ACC112 (cell line): ENCODE results near the gene PGBD5.

Experiments used
- H2AFZ ChIP-seq: fragments of 200-600 bp; sonication (generic); one replicate; pipeline ENCODE4 v1.6.0; 2017; ENCODE audit warnings: antibody characterized with exemption, low read length; ENCODE audit not compliant: unreplicated experiment
- H3K27ac ChIP-seq: fragments of 200-600 bp; sonication (generic); 2 replicates; pipeline ENCODE4 v1.5.1; 2014; ENCODE audit warnings: low read depth, mild to moderate bottlenecking, antibody characterized with exemption, low read length, moderate library complexity
- H3K27me3 ChIP-seq: fragments of 200-600 bp; sonication (generic); 2 replicates; pipeline ENCODE4 v1.6.1; 2014; ENCODE audit warnings: mild to moderate bottlenecking, antibody characterized with exemption, low read length, moderate library complexity, mixed read lengths; ENCODE audit not compliant: insufficient read depth
- H3K36me3 ChIP-seq: fragments of 200-600 bp; sonication (generic); 2 replicates; pipeline ENCODE4 v1.6.1; 2016; ENCODE audit warnings: mild to moderate bottlenecking, antibody characterized with exemption, low read length, moderate library complexity, mixed read lengths; ENCODE audit not compliant: insufficient read depth
- H3K4me1 ChIP-seq: fragments of 200-600 bp; sonication (generic); one replicate; pipeline ENCODE4 v1.6.1; 2016; ENCODE audit warnings: low read length, mixed read lengths; ENCODE audit not compliant: insufficient read depth, unreplicated experiment, control insufficient read depth
- H3K4me3 ChIP-seq: fragments of 200-600 bp; sonication (generic); 2 replicates; pipeline ENCODE4 v1.5.1; 2014; ENCODE audit warnings: mild to moderate bottlenecking, low read depth, low read length
- H3K79me2 ChIP-seq: fragments of 200-600 bp; sonication (generic); one replicate; pipeline ENCODE4 v1.6.0; 2016; ENCODE audit warnings: low read length; ENCODE audit not compliant: control insufficient read depth, unreplicated experiment, insufficient read depth

PGBD5 gene

DNA sequence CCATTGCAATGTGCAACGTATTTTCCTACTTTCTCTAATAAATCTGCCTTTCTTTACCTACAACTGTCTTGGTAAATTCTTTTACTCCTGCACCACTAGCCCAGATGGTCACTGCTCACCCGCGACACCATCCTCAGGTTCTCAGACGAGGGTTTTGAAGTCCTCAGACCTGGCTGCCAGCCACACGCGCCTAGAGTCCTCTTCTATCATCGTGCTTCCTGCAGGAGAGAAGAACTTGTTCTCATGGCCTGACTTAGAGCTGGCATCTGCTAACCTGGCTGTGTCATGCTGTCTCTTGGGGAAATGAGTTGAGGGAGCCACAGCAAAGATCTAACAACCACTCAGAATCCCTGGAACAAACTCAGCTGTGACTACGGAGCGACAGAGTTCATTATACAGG, 30.3 kb upstream of the PGBD5 start:
- H3K27me3 ChIP-seq = no peaks in the 10 kb centered on the region
- no peak overlapping the region for H2AFZ ChIP-seq

DNA sequence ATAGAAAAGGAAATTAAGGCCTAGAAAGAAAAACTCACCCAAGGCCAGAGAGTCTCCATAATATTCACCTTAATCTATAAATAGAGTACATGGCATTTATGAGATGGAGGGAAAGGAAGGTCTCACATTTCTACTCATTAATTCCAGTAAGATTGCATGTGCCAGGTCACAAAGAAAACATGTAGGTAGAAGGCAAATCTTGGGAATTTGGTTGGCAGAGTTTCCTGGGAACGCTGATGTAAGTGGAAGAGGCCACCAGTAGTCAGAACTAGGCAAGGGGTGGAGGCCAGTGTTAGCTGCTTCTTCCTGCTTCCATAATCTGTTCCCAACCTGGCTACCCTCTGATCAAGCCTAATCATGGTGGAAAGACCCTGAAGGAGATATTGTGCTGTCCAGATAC, 29.2 kb upstream of the PGBD5 start:
- Histone ChIP-seq H3K4me3 (no peak overlapping the region), H3K27me3 (no peaks in the 10 kb centered on the region), H3K4me1 (peaks cover 5% of the 10 kb centered on the region), H3K27ac (no peak overlapping the region), H3K36me3 (no peaks in the 10 kb centered on the region), H3K79me2 (no peaks in the 10 kb centered on the region), H2AFZ (no peak overlapping the region)

More for the DNA sequence above, 30.3 kb upstream of the PGBD5 start:
- no peaks in the 10 kb centered on the region for H3K79me2 ChIP-seq
- H3K27ac ChIP-seq = no peak overlapping the region
- no peak overlapping the region for H3K4me3 ChIP-seq
- no peaks in the 10 kb centered on the region for H3K36me3 ChIP-seq
- peaks cover 5% of the 10 kb centered on the region for H3K4me1 ChIP-seq

DNA sequence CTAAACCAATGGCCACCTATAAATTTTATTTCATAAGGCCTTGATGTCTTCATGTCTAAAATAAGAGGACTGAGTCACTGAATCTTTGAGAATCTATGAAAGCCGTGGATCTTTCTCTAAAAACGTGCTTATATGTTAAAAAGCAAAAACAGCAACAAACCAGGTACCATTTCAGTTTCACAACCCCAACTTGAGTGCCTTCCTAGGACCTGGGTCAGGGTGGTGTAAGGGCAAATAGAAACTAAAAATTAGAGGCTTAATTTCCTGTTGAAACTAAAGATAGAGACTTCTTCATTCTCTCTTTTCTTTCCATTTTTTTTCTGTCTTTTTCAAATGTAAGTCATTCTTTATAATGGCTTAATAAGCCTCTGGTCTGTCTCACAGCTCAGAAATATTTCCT, 27.2 kb upstream of the PGBD5 start:
- no peaks in the 10 kb centered on the region for H3K36me3 ChIP-seq
- no peaks in the 10 kb centered on the region for H3K4me1 ChIP-seq
- H3K79me2 ChIP-seq = no peaks in the 10 kb centered on the region
- H3K27me3 ChIP-seq = no peaks in the 10 kb centered on the region
- no peak overlapping the region for H3K27ac ChIP-seq
- no peak overlapping the region for H2AFZ ChIP-seq
- H3K4me3 ChIP-seq = no peak overlapping the region

DNA sequence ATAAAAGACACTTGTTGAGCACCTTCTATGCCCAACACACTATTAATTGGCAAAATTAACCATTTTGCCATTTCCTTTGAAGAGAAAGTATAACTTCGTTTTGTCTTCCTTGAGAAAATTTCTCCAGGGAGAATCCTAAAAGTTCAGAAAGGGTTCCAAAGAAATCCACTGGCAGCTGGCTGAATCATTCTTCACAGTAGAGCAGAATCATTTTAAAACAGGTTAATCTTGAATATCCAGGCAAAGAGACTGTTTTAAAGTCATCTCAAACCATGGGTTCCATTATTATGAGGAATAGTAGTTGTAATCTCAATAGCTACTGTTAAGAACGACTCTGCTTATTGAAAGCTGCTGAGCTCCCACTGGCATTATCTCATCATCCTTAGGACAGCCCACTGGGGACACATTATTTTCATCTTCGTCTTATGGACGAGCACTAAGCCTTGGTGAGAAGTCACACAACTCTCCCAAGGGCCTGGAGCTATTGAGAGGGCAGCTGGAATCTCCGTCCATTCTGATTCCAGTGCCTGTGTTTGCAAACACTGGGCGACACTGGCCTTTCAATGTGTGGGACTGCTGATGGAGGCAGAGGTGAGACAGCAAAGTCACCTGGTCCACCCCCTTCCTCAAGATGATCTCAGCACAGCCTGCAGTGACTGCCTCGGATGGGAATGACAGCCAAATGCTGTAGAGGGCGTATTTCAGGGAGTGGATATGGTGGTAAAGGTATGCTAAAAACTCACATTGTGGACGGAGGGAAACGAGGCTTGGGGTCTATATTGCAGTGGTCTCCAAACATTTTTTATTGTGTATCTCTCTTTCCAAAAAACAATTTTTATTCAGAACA, 15.3 kb upstream of the PGBD5 start:
- no peaks in the 10 kb centered on the region for H3K36me3 ChIP-seq
- H3K4me3 ChIP-seq = no peak overlapping the region
- H3K4me1 ChIP-seq = no peaks in the 10 kb centered on the region
- H3K79me2 ChIP-seq = no peaks in the 10 kb centered on the region
- no peak overlapping the region for H2AFZ ChIP-seq
- H3K27me3 ChIP-seq = peaks cover 18% of the 10 kb centered on the region; the same call in 1 of the 2 replicates
- no peak overlapping the region for H3K27ac ChIP-seq

DNA sequence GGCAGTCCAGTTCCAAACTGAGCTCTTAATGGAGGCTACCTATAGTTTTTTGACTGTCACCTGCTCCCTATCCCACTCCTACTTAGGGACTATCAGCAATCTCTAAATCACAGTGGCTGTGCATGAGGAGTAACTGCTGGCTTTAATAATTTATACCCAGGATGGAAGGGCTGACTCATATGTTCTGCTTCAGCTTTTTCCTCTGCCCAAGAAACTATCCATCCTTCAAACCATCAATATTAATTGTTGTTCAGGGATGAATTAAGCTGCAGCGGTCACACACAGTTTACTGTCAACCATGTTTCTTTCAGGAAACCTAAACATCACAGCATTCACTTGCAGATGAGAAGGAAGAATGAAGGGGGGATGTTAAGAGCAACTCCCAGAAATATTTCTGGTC, 9.0 kb upstream of the PGBD5 start:
- Histone ChIP-seq H3K79me2 (no peaks in the 10 kb centered on the region), H3K36me3 (no peaks in the 10 kb centered on the region), H3K4me1 (no peaks in the 10 kb centered on the region), H2AFZ (no peak overlapping the region), H3K4me3 (no peak overlapping the region), H3K27ac (no peak overlapping the region), H3K27me3 (peaks cover 27% of the 10 kb centered on the region)

DNA sequence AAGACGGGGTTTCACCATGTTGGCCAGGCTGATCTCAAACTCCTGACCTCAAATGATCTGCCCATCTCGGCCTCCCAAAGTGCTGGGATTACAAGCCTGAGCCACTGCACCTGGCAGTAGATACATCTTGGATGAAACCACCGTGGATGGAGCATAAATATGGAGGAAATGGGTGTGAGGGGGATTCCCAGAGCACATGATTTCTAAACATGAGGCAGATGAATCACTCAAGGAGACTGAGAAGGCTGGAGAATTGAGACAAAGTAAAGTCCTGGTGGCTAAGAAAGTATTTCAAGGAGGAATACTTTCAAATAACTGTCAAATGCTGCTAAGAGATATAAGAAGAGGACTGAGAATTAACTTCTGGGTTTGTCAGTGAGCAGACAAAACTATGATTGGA, 5.4 kb upstream of the PGBD5 start:
- Histone ChIP-seq H3K36me3 (no peaks in the 10 kb centered on the region), H3K4me3 (no peak overlapping the region), H3K79me2 (no peaks in the 10 kb centered on the region), H3K4me1 (no peaks in the 10 kb centered on the region), H2AFZ (no peak overlapping the region), H3K27me3 (peaks cover 41% of the 10 kb centered on the region), H3K27ac (no peak overlapping the region)

DNA sequence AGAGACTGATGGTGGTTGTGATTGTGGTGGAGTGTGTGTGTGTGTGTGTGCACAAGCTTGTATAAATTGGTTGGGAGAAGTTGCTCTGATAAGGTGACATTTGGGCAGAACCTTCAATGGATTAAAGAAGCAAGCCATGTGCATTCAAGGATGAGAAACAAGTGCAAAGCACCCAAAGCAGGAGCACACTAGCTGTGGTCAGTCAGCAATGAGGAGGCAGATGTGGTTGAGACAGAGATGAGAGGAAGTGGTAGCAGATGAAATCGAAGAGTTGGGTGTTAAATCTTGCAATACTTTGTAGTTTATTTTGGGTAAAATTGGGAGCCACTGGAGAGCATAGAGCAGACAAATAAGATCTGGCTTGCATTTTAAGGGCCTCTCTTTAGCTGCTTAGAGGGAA, 4.4 kb upstream of the PGBD5 start:
- H3K27me3 ChIP-seq = peaks cover 40% of the 10 kb centered on the region

DNA sequence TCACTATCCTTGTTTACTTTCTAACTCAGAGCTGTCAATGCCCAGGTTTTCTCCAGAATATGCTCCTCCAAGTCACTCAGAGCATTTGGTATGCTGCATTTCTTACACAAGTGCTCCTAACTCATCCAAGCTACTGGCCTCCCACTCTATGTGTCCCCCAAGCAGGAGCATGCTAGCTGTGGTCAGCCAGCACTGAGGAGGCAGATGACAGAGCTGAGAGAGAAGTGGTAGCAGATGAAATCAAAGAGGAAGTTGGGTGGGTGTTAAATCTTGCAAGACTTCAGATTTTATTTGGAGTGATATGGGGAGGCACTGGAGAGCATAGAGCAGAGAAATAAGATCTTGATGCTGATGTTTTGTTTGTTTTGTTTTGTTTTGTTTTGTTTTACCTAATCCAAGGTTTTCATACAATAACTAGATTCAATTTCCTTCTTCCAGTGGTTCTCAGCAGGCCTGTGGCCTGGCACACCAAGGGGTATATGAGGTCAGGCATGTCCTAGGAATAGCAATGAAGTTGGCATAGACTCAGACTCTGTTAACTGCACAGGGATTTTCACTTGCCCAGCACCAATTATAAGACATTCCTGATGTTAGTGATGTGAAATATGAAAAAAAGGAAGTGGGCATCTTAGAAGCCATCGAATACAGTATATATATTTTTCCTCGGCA, 3.1 kb upstream of the PGBD5 start:
- Histone ChIP-seq H3K27ac (no peak overlapping the region), H3K4me3 (no peak overlapping the region), H3K27me3 (peaks cover 53% of the 10 kb centered on the region), H2AFZ (no peak overlapping the region), H3K79me2 (no peaks in the 10 kb centered on the region), H3K4me1 (no peaks in the 10 kb centered on the region), H3K36me3 (no peaks in the 10 kb centered on the region)

More for the DNA sequence above, 4.4 kb upstream of the PGBD5 start:
- Histone ChIP-seq H3K4me1 (no peaks in the 10 kb centered on the region), H3K79me2 (no peaks in the 10 kb centered on the region), H2AFZ (no peak overlapping the region), H3K36me3 (no peaks in the 10 kb centered on the region), H3K4me3 (no peak overlapping the region), H3K27ac (no peak overlapping the region)

DNA sequence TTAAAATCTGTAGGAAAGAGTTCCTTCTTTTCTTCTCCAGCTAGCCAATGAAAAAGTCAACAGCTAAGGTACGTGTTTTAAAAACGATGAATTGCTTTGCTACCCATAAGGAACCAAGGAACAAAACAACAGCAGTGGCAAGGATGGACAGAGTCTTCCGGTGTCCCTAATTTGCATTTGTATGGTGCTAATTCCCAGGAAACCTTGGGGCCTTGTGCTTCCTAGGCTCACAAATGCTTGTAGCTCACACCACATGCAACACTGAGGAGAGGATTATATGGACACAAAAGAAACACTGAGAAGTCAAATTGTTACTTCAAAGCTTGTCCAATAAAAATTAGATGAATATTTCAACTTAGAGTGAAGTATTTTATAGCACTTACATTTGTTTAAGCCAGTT, 1.8 kb upstream of the PGBD5 start:
- Histone ChIP-seq H3K4me3 (no peak overlapping the region), H3K79me2 (no peaks in the 10 kb centered on the region), H3K36me3 (no peaks in the 10 kb centered on the region), H3K27me3 (peaks cover 65% of the 10 kb centered on the region), H3K4me1 (no peaks in the 10 kb centered on the region), H2AFZ (no peak overlapping the region), H3K27ac (no peak overlapping the region)

DNA sequence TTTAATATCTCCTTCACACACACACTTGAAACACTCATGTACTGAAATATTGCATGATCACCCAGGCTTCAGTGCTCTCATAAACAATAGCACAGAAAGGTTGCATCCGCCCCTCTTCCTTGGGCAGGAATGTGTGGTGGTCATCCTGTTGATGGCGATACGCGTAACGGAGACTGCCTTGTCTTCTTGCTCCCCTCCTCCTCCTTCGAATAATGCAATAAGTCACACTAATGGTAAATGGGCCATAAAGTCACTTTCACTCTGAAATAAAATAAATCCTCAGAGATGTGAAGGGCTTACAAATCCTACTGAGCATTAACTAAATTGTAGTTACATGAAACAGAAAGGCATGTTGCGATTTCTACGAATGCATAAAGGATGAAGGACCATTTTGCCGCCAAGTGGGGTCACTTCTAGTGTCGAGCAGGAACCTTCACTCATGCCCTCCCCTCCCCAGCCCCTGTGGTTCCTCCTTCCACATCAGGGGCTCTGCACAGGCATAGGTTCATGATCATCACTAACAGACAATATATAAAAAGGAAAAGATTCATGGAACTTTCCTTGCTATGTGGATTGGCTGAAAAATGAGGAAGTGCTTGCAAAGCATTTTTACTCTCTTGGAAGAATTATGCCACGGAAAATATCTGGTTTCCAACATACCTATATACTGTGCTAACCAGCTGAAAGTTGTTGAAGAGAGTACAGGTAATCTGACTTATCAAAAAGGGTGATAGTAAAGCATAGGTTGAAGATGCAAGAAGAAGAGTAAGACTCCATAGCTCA, 1.2 kb upstream of the PGBD5 start:
- H3K27me3 ChIP-seq = peaks cover 72% of the 10 kb centered on the region
- H3K79me2 ChIP-seq = no peaks in the 10 kb centered on the region
- no peak overlapping the region for H3K4me3 ChIP-seq
- no peak overlapping the region for H3K27ac ChIP-seq
- no peaks in the 10 kb centered on the region for H3K4me1 ChIP-seq
- H2AFZ ChIP-seq = no peak overlapping the region
- H3K36me3 ChIP-seq = no peaks in the 10 kb centered on the region
